Upper lobe of left lung (tissue), 6 donors: ENCODE data around the gene SLC25A12. TPM values are rescaled to one million over a fixed set of nuclear protein-coding genes. Genes with fewer than 3 reads are reported as not detected.

Experiments
- ATAC-seq, 2 donors: fragments of 200-7000 bp; cut with Tn5 transposase; one replicate each; pipeline ENCODE4 v1.9.1; 2022; ENCODE audit warnings: mild to moderate bottlenecking in 2 of 2, moderate library complexity in 2 of 2; ENCODE audit not compliant: low FRiP score in 2 of 2
- DNase-seq, 2 donors: peaks; one replicate each; pipeline ENCODE4 v3.0.0-alpha.2; 2019 to 2020
- H3K27ac ChIP-seq, 4 donors: fragments of 200-600 bp; sonication (generic); one replicate each; pipeline ENCODE4 v1.5.1; 2016 to 2019
- H3K27me3 ChIP-seq, 4 donors: fragments of 200-600 bp; sonication (generic); one replicate each; pipeline ENCODE4 v1.5.1; 2017 to 2019
- H3K36me3 ChIP-seq, 4 donors: fragments of 200-600 bp; sonication (generic); one replicate each; pipeline ENCODE4 v1.5.1; 2016 to 2019
- H3K4me1 ChIP-seq, 4 donors: fragments of 200-600 bp; sonication (generic); one replicate each; pipeline ENCODE4 v1.5.1; 2018 to 2019
- H3K4me3 ChIP-seq, 4 donors: fragments of 200-600 bp; sonication (generic); one replicate each; pipeline ENCODE4 v1.5.1; 2017 to 2019; ENCODE audit warnings: mild to moderate bottlenecking in 2 of 4, moderate library complexity in 1 of 4
- H3K9me3 ChIP-seq, 4 donors: fragments of 200-600 bp; sonication (generic); one replicate each; pipeline ENCODE4 v1.5.1; 2018 to 2019
- EP300 ChIP-seq, 4 donors: sonication (generic); formaldehyde crosslinking; IDR thresholded peaks; one replicate each; pipeline ENCODE4 v1.5.1; 2017; ENCODE audit warnings: antibody characterized with exemption in 4 of 4, control low read depth in 2 of 4
- POLR2A ChIP-seq, 4 donors: fragments of 450-650 bp; IDR thresholded peaks; one replicate each; pipeline ENCODE4 v1.5.1; 2016 to 2017; ENCODE audit warnings: antibody characterized with exemption in 4 of 4, mild to moderate bottlenecking in 2 of 4
- POLR2AphosphoS5 ChIP-seq, 2 donors: sonication (generic); formaldehyde crosslinking; IDR thresholded peaks; one replicate each; pipeline ENCODE4 v1.5.1; 2017; ENCODE audit warnings: antibody characterized with exemption in 2 of 2
- WGBS, 2 donors: methylation state at CpG; one replicate each; pipeline ENCODE4 v1.1.5; 2017 to 2018; 5-methylcytosine and 5-hydroxymethylcytosine counted together
- total RNA-seq, 6 donors: library from RNA; depleted of rRNA in 4 of 6; stranded (reverse); fragments of >200 nt in 4 of 6; gene quantifications; one replicate each; pipeline versions ENCODE4 v1.1.0 to v1.2.1, GENCODE V29; 2016 to 2021
- TF ChIP-seq, protein P1 (sequence below), 6 experiments: fragments of 450-650 bp in 4 of 6; fragments of 200-600 bp in 2 of 6; sonication (generic) in 2 of 6; IDR thresholded peaks; one replicate each; pipeline ENCODE4 v1.5.1; 2016 to 2019; ENCODE audit warnings: antibody characterized with exemption in 6 of 6
- donor health status: DM: no; HTN: no; CAD: no; lungs with moderate emphysema.
- donor health status: DM: no; HTN: yes; CAD: no; lungs with severe emphysema.

The SLC25A12 gene
- total RNA-seq, 6 donors from 2014 or later: 6.2 to 27.2 (median 11.3) TPM

DNA sequence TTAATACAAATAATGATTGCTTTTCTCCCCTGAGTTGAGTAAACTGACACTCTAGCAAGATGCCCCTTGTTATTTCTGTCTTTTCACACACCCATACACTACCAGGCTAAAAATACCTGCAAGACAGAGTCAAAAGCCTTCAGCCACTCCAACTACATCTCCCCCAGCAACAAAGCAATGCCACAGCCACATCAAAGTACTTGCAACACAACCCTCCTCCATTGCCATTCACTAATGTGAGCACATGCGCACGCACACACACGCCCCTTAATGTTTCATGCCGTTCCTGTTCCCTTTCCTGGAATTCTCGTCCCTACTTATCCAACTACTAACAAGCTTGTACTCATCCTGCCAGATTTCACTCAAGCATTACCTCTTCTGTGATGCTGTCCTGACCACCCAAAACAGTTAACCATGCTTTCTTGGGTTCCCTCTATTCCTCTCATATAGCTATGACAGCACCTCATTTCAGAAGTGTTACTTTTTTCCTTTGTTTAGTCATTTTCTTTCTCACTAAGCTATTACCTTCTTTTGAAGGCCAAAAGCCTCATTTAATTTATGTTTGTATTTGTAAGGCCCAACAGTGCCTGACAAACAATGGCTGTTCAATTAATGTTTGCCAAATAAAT is 29.6 kb downstream of the SLC25A12 start:
- no peak overlapping the region for H3K4me3 ChIP-seq
- no peaks in the 10 kb centered on the region for H3K27me3 ChIP-seq
- no peak for TF ChIP-seq EP300 (IDR thresholded peaks at IDR 0.05)
- no peak for TF ChIP-seq POLR2A (IDR thresholded peaks at IDR 0.05)
- TF ChIP-seq POLR2AphosphoS5 (IDR thresholded peaks at IDR 0.05): no peak
- TF ChIP-seq, protein P1, sequence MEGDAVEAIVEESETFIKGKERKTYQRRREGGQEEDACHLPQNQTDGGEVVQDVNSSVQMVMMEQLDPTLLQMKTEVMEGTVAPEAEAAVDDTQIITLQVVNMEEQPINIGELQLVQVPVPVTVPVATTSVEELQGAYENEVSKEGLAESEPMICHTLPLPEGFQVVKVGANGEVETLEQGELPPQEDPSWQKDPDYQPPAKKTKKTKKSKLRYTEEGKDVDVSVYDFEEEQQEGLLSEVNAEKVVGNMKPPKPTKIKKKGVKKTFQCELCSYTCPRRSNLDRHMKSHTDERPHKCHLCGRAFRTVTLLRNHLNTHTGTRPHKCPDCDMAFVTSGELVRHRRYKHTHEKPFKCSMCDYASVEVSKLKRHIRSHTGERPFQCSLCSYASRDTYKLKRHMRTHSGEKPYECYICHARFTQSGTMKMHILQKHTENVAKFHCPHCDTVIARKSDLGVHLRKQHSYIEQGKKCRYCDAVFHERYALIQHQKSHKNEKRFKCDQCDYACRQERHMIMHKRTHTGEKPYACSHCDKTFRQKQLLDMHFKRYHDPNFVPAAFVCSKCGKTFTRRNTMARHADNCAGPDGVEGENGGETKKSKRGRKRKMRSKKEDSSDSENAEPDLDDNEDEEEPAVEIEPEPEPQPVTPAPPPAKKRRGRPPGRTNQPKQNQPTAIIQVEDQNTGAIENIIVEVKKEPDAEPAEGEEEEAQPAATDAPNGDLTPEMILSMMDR (IDR thresholded peaks at IDR 0.05): no peak
- no peak for ATAC-seq
- WGBS, 2 donors: 83 to 95% methylated on average over 5 of the region's 5 CpGs
- H3K27ac ChIP-seq: no peak overlapping the region
- H3K4me1 ChIP-seq: no peaks in the 10 kb centered on the region
- peaks cover 0 to 9% (median 0%) of the 10 kb centered on the region in 4 donors for H3K36me3 ChIP-seq
- H3K9me3 ChIP-seq: no peaks in the 10 kb centered on the region
- no peak for DNase-seq

DNA sequence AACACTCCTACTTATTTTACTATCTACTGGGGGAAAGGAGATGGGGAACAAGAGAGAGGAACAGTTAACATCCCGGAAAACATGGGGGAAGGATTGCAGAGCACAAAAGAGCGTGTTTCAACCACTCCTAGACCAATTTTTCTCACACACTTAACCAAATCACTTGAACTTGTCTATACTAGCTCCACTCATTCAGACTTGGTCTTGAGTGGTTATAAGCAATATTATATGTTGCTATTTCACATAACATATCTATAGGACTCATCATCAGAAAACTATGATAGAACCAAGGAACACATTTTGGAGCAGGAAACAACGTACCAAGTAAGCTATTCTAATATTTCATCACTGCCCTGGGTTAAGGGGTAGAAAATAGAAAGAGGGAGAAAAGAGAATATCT is 31.5 kb downstream of the SLC25A12 start:
- H3K36me3 ChIP-seq: peaks cover 0 to under 1% (median 0%) of the 10 kb centered on the region in 4 donors
- DNase-seq: no peak
- TF ChIP-seq EP300 (IDR thresholded peaks at IDR 0.05): no peak
- TF ChIP-seq, protein P1 (IDR thresholded peaks at IDR 0.05): no peak
- no peak for TF ChIP-seq POLR2AphosphoS5 (IDR thresholded peaks at IDR 0.05)
- no peak for TF ChIP-seq POLR2A (IDR thresholded peaks at IDR 0.05)
- no peak overlapping the region for H3K4me3 ChIP-seq
- 91 to 96% methylated on average over 3 of the region's 3 CpGs for WGBS, 2 donors
- no peaks in the 10 kb centered on the region for H3K4me1 ChIP-seq
- H3K27me3 ChIP-seq: no peaks in the 10 kb centered on the region
- no peak overlapping the region for H3K27ac ChIP-seq
- ATAC-seq: no peak
- H3K9me3 ChIP-seq: no peaks in the 10 kb centered on the region

DNA sequence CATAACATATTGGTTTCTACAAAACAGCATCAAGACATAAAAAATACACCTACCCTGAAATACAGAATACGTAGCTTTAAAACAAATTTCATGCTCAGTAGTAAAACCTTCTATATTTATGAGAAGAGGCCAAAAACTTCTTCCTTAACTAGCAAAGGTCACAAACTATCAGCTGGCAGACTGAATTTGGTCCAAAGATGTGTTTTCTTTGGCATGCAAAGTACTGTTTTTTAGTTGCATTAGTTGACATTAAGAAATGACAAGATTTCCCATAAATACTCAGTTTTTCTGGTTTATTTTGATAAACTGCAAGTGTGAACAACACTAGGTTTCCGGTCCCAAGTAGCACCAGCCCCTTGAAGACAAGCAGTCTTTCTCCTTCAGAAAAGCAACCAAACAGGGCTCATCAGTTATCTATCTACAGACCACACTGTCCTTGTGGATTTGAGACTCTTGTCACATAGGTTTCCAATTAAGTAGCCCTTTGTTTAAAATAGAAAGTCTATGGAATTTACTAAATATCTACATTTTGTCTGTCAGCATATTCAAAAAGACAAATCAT is 35.6 kb downstream of the SLC25A12 start:
- Histone ChIP-seq H3K36me3 (peaks cover 0 to 4% (median 0%) of the 10 kb centered on the region in 4 donors), H3K4me3 (no peak overlapping the region), H3K9me3 (no peaks in the 10 kb centered on the region), H3K27me3 (no peaks in the 10 kb centered on the region), H3K4me1 (no peaks in the 10 kb centered on the region), H3K27ac (no peak overlapping the region)
- WGBS, 2 donors: 75 to 77% methylated on average over 2 of the region's 2 CpGs
- DNase-seq (no peak), ATAC-seq (no peak)
- TF ChIP-seq POLR2AphosphoS5 (IDR thresholded peaks at IDR 0.05): no peak
- no peak for TF ChIP-seq POLR2A (IDR thresholded peaks at IDR 0.05)
- TF ChIP-seq, protein P1 (IDR thresholded peaks at IDR 0.05): no peak
- no peak for TF ChIP-seq EP300 (IDR thresholded peaks at IDR 0.05)

DNA sequence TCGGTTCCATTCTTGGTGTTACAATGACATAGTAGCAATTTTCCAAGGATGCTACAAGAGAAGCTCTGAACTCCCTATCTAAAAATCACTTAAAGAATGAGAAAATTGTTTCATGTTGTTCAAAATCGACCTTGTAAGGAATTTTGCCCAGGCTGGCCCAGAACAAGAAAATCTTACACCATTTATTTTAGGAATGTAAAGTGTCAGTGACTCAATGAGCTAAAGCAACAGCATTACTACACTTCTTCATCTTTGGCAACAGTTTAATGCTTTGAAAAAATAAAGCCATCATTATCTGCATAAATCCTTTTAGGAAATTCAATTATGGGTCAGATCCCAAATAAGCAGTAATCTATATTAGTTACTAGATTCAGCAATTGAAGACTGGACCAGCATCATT is 38.6 kb downstream of the SLC25A12 start:
- no peaks in the 10 kb centered on the region for H3K9me3 ChIP-seq
- ATAC-seq (no peak), DNase-seq (no peak)
- peaks cover 0 to 9% (median 0%) of the 10 kb centered on the region in 4 donors for H3K36me3 ChIP-seq
- H3K4me3 ChIP-seq: no peak overlapping the region
- no peaks in the 10 kb centered on the region for H3K4me1 ChIP-seq
- H3K27me3 ChIP-seq: no peaks in the 10 kb centered on the region
- no peak overlapping the region for H3K27ac ChIP-seq
- TF ChIP-seq POLR2AphosphoS5 (IDR thresholded peaks at IDR 0.05) (no peak), POLR2A (IDR thresholded peaks at IDR 0.05) (no peak), EP300 (IDR thresholded peaks at IDR 0.05) (no peak)
- TF ChIP-seq, protein P1 (IDR thresholded peaks at IDR 0.05): no peak
- WGBS, 2 donors: 70 to 80% methylated on average over 2 of the region's 2 CpGs
